Effector memory CD4-positive, alpha-beta T cell (primary cell): ENCODE results near the gene IMMP2L.

Experiments
- DNase-seq, 3 donors: peaks; one replicate each; pipeline ENCODE4 v3.0.0-alpha.2; 2020
- H3K27ac ChIP-seq: 2 replicates; pipeline ENCODE4 v1.7.0; 2013; ENCODE audit warnings: mild to moderate bottlenecking, low read length, moderate library complexity; ENCODE audit not compliant: insufficient read depth, poor library complexity, severe bottlenecking
- H3K27me3 ChIP-seq: replicated peaks from 2 replicates; pipeline ENCODE4 v1.7.0; 2013; ENCODE audit warnings: mild to moderate bottlenecking, low read length; ENCODE audit not compliant: insufficient read depth, control insufficient read depth, poor library complexity, severe bottlenecking
- H3K36me3 ChIP-seq: 2 replicates; pipeline ENCODE4 v1.7.0; 2013; ENCODE audit warnings: mild to moderate bottlenecking, low read length, moderate library complexity; ENCODE audit not compliant: control insufficient read depth, insufficient read depth
- H3K4me1 ChIP-seq: 2 replicates; pipeline ENCODE4 v1.7.0; 2013; ENCODE audit warnings: low read length, mild to moderate bottlenecking; ENCODE audit not compliant: control insufficient read depth, insufficient read depth, poor library complexity, severe bottlenecking
- H3K4me3 ChIP-seq: 2 replicates; pipeline ENCODE4 v1.7.0; 2013; ENCODE audit warnings: low read length, low read depth, mild to moderate bottlenecking; ENCODE audit not compliant: insufficient read depth, poor library complexity, severe bottlenecking
- H3K9me3 ChIP-seq: 2 replicates; pipeline ENCODE4 v1.7.0; 2013; ENCODE audit warnings: mild to moderate bottlenecking, low read length, moderate library complexity; ENCODE audit not compliant: control insufficient read depth

Gene IMMP2L

DNA sequence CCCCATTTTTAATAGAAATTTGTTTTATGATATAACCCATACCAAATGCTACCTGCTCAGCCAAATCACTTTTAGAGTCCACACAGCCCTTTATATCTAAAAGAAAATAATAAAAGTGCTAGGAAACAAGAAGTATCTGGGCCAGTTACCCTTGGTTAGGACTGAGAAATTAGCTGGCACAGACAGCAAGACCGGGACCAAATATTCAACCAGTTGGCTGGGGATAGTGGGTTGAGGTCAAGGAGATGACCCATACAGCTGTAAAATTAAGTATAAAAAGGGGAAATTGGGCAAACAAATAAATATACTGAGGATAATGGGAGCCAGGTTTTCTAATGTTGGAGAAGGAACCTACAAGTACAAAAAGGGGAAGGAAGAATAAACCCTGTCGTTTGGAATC lies 174.3 kb downstream of the IMMP2L start:
- DNase-seq, result no peak
- no peak overlapping the region for H3K27ac ChIP-seq
- H3K4me1 ChIP-seq, result no peaks in the 10 kb centered on the region
- H3K36me3 ChIP-seq, result no peaks in the 10 kb centered on the region
- no peak overlapping the region for H3K4me3 ChIP-seq
- no peaks in the 10 kb centered on the region for H3K27me3 ChIP-seq
- H3K9me3 ChIP-seq, result no peaks in the 10 kb centered on the region

DNA sequence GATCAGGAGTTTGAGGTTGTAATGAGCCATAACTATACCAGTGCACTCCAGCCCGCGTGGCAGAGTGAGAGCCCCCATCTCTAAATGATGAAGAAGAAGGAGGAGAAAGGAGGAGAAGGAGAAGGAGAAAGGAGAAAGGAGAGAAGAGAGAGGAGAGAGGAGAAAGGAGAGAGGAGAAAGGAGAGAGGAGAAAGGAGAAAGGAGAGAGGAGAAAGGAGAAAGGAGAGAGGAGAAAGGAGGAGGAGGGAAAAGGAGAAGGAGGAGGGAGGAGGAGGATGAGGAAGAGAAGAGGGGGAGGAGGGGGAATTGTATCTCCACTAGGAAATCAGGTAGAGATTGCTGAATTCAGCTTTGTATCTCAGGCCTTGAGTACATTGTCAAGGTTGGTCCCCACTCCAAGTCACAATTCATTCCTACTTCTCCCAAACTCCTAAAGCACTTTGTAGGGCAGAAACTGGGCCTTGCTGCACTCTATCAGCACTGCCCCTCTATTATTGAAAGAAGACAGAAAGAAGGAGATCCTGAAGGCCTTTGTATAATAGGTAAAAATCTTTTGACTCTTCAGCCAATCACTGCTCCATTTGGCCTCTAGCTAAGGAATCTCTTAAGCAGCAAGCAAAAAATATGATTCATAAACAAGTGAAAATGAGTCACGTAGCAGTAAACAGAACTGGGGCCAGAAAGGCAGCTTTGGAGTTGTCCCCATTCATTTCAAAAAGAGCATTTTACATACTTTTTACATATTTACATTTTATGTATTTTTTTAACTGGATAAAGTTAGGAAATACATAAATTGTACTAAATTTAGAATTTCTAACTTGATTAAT lies 178.0 kb downstream of the IMMP2L start:
- DNase-seq, result no peak
- no peaks in the 10 kb centered on the region for H3K27me3 ChIP-seq
- no peaks in the 10 kb centered on the region for H3K9me3 ChIP-seq
- H3K4me3 ChIP-seq, result no peak overlapping the region
- no peaks in the 10 kb centered on the region for H3K36me3 ChIP-seq
- H3K4me1 ChIP-seq, result no peaks in the 10 kb centered on the region
- no peak overlapping the region for H3K27ac ChIP-seq

DNA sequence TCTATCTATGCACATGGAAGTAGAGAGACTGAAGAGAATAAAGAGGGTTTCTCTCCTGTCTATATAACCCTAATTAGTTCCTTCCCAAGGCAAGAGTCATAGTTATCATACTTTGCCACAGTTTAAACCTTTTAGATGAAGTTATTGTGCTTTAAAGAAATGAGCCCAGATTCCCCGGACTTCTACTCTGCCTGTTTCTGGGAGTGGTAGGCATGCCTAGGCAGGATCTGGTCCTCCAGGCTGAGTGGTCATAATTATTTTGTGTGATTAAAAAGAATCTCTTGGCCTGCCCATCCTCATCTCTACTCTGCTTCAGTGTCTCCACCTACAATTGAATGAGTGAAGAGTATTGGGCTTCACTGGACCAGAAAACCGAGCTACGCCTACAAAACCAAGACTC lies 179.2 kb downstream of the IMMP2L start:
- no peaks in the 10 kb centered on the region for H3K4me1 ChIP-seq
- H3K27ac ChIP-seq, result no peak overlapping the region
- no peaks in the 10 kb centered on the region for H3K9me3 ChIP-seq
- H3K4me3 ChIP-seq, result no peak overlapping the region
- H3K36me3 ChIP-seq, result no peaks in the 10 kb centered on the region
- no peak for DNase-seq
- H3K27me3 ChIP-seq, result no peaks in the 10 kb centered on the region

DNA sequence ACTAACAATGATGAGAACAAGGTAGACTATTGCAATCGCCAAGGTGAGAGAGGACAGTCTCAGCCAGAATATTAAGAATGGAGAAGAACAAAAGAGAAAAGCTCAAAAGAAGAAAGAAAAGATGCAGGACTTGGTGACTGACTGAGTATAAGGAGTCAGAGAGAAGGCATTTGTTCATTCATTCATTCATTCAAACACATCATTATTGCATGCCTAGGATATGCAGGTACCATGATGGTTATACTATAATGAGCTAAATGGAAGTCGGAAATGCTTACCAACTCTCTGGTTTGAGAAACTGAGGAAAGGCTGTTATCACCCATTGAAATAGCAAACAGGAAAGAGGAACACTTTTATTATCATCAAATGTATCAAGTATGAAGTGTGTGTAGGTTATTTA lies 180.7 kb downstream of the IMMP2L start:
- Histone ChIP-seq H3K36me3 (no peaks in the 10 kb centered on the region), H3K9me3 (no peaks in the 10 kb centered on the region), H3K4me1 (no peaks in the 10 kb centered on the region), H3K27me3 (no peaks in the 10 kb centered on the region), H3K4me3 (no peak overlapping the region), H3K27ac (no peak overlapping the region)
- DNase-seq, result no peak

DNA sequence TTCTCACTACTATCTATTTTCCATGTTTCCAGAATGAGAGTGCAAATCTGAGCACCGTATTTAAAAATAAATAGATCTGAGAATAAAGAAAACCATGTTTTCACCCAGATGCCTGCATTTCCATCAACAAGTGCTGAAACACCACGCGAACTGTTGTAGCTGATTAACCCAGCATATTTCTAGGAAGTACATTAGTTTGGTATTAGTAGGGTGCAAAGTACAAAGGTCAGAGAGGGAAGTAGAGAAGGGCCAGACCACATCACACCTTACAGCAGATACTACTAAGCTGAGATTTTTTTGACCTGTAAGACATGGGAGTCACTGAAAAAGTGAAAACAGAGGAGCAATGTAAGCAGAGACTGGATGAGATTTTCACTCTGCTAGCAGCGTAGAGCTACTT lies 181.3 kb downstream of the IMMP2L start:
- Histone ChIP-seq H3K36me3 (no peaks in the 10 kb centered on the region), H3K27me3 (no peaks in the 10 kb centered on the region), H3K27ac (no peak overlapping the region)

DNA sequence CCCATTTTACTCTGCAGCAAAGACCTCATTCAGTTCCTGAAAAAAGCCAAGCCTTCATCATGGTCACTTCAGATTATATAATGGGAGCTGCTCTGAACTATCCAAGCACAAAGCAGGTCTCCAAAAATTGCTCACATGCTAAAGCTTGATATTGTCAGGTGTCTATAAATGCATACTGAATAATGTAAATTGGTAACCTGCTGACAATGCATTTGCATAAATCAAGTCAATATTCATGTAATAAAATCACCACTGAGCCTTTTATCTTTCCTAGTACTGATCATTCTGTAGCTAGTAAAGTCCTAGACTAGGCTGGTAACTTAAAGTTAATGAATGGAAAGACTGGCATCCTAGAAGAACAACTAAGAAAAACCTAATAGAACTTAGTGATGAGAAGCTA lies 188.3 kb downstream of the IMMP2L start:
- Histone ChIP-seq H3K9me3 (no peaks in the 10 kb centered on the region), H3K27me3 (no peaks in the 10 kb centered on the region), H3K4me1 (no peaks in the 10 kb centered on the region), H3K4me3 (no peak overlapping the region), H3K27ac (no peak overlapping the region), H3K36me3 (no peaks in the 10 kb centered on the region)
- DNase-seq, result no peak

More for the DNA sequence above, 181.3 kb downstream of the IMMP2L start:
- DNase-seq, result no peak
- Histone ChIP-seq H3K4me3 (no peak overlapping the region), H3K4me1 (no peaks in the 10 kb centered on the region), H3K9me3 (no peaks in the 10 kb centered on the region)

DNA sequence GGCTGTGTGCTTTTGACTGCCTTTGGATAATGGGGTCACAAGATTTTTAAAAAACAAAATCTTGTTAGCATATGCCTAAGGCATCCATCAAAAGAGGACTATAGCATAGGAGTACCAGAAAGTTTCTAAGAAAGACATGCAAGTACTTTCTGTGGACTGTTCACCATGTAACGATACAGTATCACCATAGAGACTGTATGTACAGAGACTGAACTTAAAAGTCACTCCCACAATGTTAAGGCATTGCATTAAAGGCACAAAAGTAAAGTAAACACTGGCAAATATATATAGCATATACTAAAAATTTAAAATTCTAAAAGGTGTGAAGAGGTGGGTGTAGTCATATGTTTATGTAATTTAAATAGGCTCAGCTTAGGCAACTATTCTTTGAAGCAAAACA lies 190.9 kb downstream of the IMMP2L start:
- no peaks in the 10 kb centered on the region for H3K9me3 ChIP-seq
- DNase-seq, result no peak
- H3K4me1 ChIP-seq, result no peaks in the 10 kb centered on the region

DNA sequence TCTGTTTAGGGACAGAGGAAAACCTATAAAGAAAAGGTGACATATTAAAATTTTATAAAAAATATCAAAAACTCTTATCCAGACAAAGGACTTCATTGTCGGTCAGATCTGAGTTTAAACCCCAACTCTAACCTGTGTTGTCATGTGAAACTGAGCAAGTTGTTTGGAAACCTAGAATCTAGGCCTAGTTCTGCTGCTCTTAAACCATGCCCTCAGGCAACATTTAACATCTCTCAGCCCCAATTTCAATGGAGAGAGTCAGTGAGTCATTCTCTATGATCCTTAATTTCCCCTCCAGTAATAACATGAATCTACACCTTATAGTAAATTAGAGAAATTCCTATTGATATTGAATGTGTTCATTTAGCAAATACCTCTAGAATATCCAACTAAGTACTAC lies 192.3 kb downstream of the IMMP2L start:
- Histone ChIP-seq H3K4me1 (no peaks in the 10 kb centered on the region), H3K9me3 (no peaks in the 10 kb centered on the region), H3K27ac (no peak overlapping the region), H3K4me3 (no peak overlapping the region), H3K27me3 (no peaks in the 10 kb centered on the region), H3K36me3 (no peaks in the 10 kb centered on the region)
- DNase-seq, result no peak

More for the DNA sequence above, 190.9 kb downstream of the IMMP2L start:
- Histone ChIP-seq H3K27ac (no peak overlapping the region), H3K27me3 (no peaks in the 10 kb centered on the region), H3K36me3 (no peaks in the 10 kb centered on the region), H3K4me3 (no peak overlapping the region)

DNA sequence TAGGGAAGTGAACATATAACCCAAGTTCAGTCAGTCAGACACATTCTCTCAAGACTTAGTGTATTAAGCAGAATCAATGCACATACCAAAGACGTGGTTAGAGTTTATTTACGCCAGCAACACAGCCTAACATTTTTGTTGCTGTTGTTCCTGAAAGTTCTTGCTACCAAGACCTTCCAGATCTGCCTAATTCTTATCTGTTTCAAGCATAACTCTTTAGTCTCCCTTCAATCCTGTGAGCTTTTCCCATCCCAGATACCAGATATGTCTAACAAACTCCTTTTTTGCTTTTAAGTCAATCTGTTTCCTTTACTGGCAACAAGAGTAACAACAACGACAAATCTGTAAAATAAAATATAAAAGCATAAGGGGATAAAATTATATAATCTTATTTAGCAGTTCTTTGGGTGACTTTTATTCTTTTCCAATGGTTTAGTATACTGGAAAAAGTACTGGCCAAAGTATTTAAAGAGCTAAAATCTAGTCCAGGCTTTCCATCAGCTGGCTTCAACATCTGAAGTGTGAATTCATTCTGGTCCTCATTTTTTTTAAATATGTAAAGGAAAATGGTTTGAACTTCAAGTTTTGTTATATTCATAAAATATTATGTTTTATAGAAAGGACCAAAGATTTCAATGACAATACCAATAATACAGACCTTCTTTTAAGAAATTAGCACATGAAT lies 193.8 kb downstream of the IMMP2L start:
- no peak overlapping the region for H3K4me3 ChIP-seq
- H3K4me1 ChIP-seq, result no peaks in the 10 kb centered on the region
- H3K9me3 ChIP-seq, result no peaks in the 10 kb centered on the region
- no peak overlapping the region for H3K27ac ChIP-seq
- no peaks in the 10 kb centered on the region for H3K36me3 ChIP-seq
- DNase-seq, result no peak
- no peaks in the 10 kb centered on the region for H3K27me3 ChIP-seq

DNA sequence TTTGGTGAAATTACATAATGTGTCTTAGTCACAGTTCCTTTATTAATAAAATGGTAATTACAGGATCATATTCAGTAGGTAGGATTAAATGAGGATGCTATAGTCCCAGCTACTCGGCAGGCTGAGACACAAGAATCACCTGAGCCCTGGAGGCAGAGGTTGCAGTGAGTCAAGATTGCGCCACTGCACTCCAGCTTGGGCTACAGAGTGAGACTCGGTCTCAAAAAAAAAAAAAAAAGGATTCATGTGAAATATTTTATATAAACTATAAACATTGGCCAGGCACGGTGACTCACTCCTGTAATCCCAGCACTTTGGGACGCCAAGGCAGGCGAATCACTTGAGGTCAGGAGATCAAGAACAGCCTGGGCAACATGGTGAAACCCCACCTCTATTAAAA lies 197.9 kb downstream of the IMMP2L start:
- H3K36me3 ChIP-seq, result no peaks in the 10 kb centered on the region
- H3K9me3 ChIP-seq, result no peaks in the 10 kb centered on the region
- H3K27me3 ChIP-seq, result no peaks in the 10 kb centered on the region
- H3K27ac ChIP-seq, result no peak overlapping the region
- no peak for DNase-seq
- H3K4me3 ChIP-seq, result no peak overlapping the region
- H3K4me1 ChIP-seq, result no peaks in the 10 kb centered on the region
